HL-60 (cell line): ENCODE measurements around the gene THUMPD3.

Experiments
- CTCF ChIP-seq: IDR thresholded peaks from one replicate; pipeline ENCODE4 v1.5.1; 2011; ENCODE audit warnings: low read length, control low read depth, inconsistent platforms; ENCODE audit not compliant: insufficient read depth
- POLR2AphosphoS5 ChIP-seq: IDR thresholded peaks from 2 replicates; pipeline ENCODE4 v1.6.1; 2012; ENCODE audit warnings: low read depth
- REST ChIP-seq: IDR thresholded peaks from 2 replicates; pipeline ENCODE4 v1.6.1; 2012; ENCODE audit warnings: low read depth; ENCODE audit not compliant: insufficient replicate concordance

- TF ChIP-seq CTCF (no peak), POLR2AphosphoS5 (no peak), REST (no peak)
Measured at GRCh38 chr3:9340472-9340902, 22.4 kb upstream of the THUMPD3 start.
